CD14-positive monocyte (primary cell): Measurements from ENCODE around the gene EME2. TPM values are rescaled to one million over a fixed set of nuclear protein-coding genes. Genes with fewer than 3 reads are reported as not detected.

Source experiments
- DNase-seq, 3 donors: peaks; one replicate each; pipeline ENCODE4 v3.0.0-alpha.2; 2011 to 2022
- H2AFZ ChIP-seq: 2 replicates; pipeline ENCODE4 v1.6.0; 2012; ENCODE audit warnings: mild to moderate bottlenecking, low read depth, low read length, inconsistent platforms; ENCODE audit not compliant: insufficient read depth, poor library complexity, severe bottlenecking
- H3K27ac ChIP-seq, 2 donors: 1 replicate in 1 of 2; 2 replicates in 1 of 2; pipeline ENCODE4 v1.5.1; 2012 to 2013; ENCODE audit warnings: low read length in 2 of 2, control low read depth in 1 of 2, inconsistent platforms in 1 of 2, low read depth in 1 of 2, mild to moderate bottlenecking in 1 of 2
- H3K27me3 ChIP-seq, 2 donors: one replicate each; pipeline versions ENCODE4 v1.6.0 to v1.6.1; 2011 to 2013; ENCODE audit warnings: low read length in 2 of 2; ENCODE audit not compliant: control insufficient read depth in 2 of 2, insufficient read depth in 2 of 2
- H3K36me3 ChIP-seq, 2 donors: replicated peaks in 1 of 2; 1 replicate in 1 of 2; 2 replicates in 1 of 2; pipeline versions ENCODE4 v1.5.1 to v1.6.1; 2012 to 2013; ENCODE audit warnings: low read length in 2 of 2, control low read depth in 1 of 2, inconsistent platforms in 1 of 2, mild to moderate bottlenecking in 1 of 2; ENCODE audit not compliant: insufficient read depth in 2 of 2, control insufficient read depth in 1 of 2
- H3K4me1 ChIP-seq, 2 donors: 1 replicate in 1 of 2; 2 replicates in 1 of 2; pipeline versions ENCODE4 v1.5.1 to v1.6.1; 2012 to 2013; ENCODE audit warnings: low read length in 2 of 2, control low read depth in 1 of 2, inconsistent platforms in 1 of 2, mild to moderate bottlenecking in 1 of 2, moderate library complexity in 1 of 2; ENCODE audit not compliant: insufficient read depth in 2 of 2, control insufficient read depth in 1 of 2
- H3K4me2 ChIP-seq: replicated peaks from 2 replicates; pipeline ENCODE3; 2012; ENCODE audit warnings: low read length, moderate library complexity, mild to moderate bottlenecking; ENCODE audit not compliant: poor library complexity, severe bottlenecking; ENCODE audit errors: extremely low read depth
- H3K4me3 ChIP-seq, 3 experiments: fragments of 200-600 bp in 1 of 3; sonication (generic) in 1 of 3; replicated peaks in 1 of 3; 1 replicate in 2 of 3; 2 replicates in 1 of 3; pipeline ENCODE4 v1.5.1; 2011 to 2013; ENCODE audit warnings: low read length in 3 of 3, mild to moderate bottlenecking in 3 of 3, control low read depth in 2 of 3, low read depth in 2 of 3, inconsistent platforms in 1 of 3, moderate library complexity in 1 of 3
- H3K79me2 ChIP-seq: 2 replicates; pipeline ENCODE4 v1.6.0; 2012; ENCODE audit warnings: mild to moderate bottlenecking, control low read depth, inconsistent platforms, low read length, moderate library complexity; ENCODE audit not compliant: insufficient read depth
- H3K9ac ChIP-seq: 2 replicates; pipeline ENCODE4 v1.6.0; 2017; ENCODE audit warnings: low read length, mild to moderate bottlenecking; ENCODE audit not compliant: insufficient read depth, poor library complexity, severe bottlenecking
- H3K9me3 ChIP-seq, 2 donors: replicated peaks in 1 of 2; 1 replicate in 1 of 2; 2 replicates in 1 of 2; pipeline versions ENCODE4 v1.5.1 to v1.6.1; 2012 to 2013; ENCODE audit warnings: low read length in 2 of 2, control low read depth in 1 of 2; ENCODE audit not compliant: control insufficient read depth in 1 of 2, insufficient read depth in 1 of 2
- H4K20me1 ChIP-seq: 2 replicates; pipeline ENCODE4 v1.6.0; 2012; ENCODE audit warnings: mild to moderate bottlenecking, low read length, control low read depth, moderate library complexity; ENCODE audit not compliant: insufficient read depth
- H3K27ac Mint-ChIP-seq, 7 donors: one replicate each; pipeline ENCODE4 v1.8.0; 2020; ENCODE audit warnings: mild to moderate bottlenecking in 7 of 7, mixed read lengths in 7 of 7, moderate library complexity in 6 of 7, inconsistent platforms in 2 of 7
- H3K27me3 Mint-ChIP-seq, 3 donors: one replicate each; pipeline ENCODE4 v1.8.0; 2021 to 2022; ENCODE audit warnings: low read depth in 3 of 3, mild to moderate bottlenecking in 3 of 3, mixed read lengths in 3 of 3, moderate library complexity in 3 of 3, inconsistent platforms in 1 of 3
- H3K36me3 Mint-ChIP-seq, 2 donors: one replicate each; pipeline ENCODE4 v1.8.0; 2020; ENCODE audit warnings: mixed read lengths in 2 of 2, inconsistent platforms in 1 of 2, mild to moderate bottlenecking in 1 of 2
- H3K4me1 Mint-ChIP-seq: one replicate; pipeline ENCODE4 v1.8.0; 2020; ENCODE audit warnings: mild to moderate bottlenecking, mixed read lengths
- H3K4me3 Mint-ChIP-seq, 2 donors: one replicate each; pipeline ENCODE4 v1.8.0; 2020; ENCODE audit warnings: mild to moderate bottlenecking in 2 of 2, mixed read lengths in 2 of 2, moderate library complexity in 1 of 2
- H3K9me3 Mint-ChIP-seq, 7 donors: one replicate each; pipeline ENCODE4 v1.8.0; 2020 to 2022; ENCODE audit warnings: mixed read lengths in 7 of 7, mild to moderate bottlenecking in 6 of 7, moderate library complexity in 6 of 7, inconsistent platforms in 2 of 7
- CTCF ChIP-seq: fragments of 200-600 bp; IDR thresholded peaks from one replicate; pipeline ENCODE4 v1.8.0; 2022; ENCODE audit warnings: antibody characterized with exemption, mild to moderate bottlenecking
- WGBS: methylation state at CpG from one replicate; pipeline ENCODE4 v1.1.5; 2013; ENCODE audit warnings: missing lambda C conversion rate; ENCODE audit not compliant: insufficient coverage; 5-methylcytosine and 5-hydroxymethylcytosine counted together
- intact Hi-C, 2 donors: fragments of 100-400 bp; cut with micrococcal nuclease; formaldehyde crosslinking; loops; one replicate each; pipeline versions ENCODE4 v1.15.0 to v1.15.1; 2023
- polyA plus RNA-seq, 3 donors: library from polyadenylated mRNA; depleted of rRNA in 1 of 3; unstranded in 2 of 3; stranded (reverse) in 1 of 3; fragments of 300-500 nt in 2 of 3; fragments of >200 nt in 1 of 3; fragmentation: Illumina TruSeq in 2 of 3; gene quantifications; 1 replicate in 2 of 3; 2 replicates in 1 of 3; pipeline ENCODE4 v1.2.3, GENCODE V29; 2012 to 2021

The EME2 gene
- polyA plus RNA-seq, 3 donors: 0.26 to 36.6 (median 0.48) TPM

GRCh38 chr16:1751946-1752345 lies 20.7 kb upstream of the EME2 start:
- no peak overlapping the region for H3K9ac ChIP-seq
- no peak overlapping the region for H2AFZ ChIP-seq

GRCh38 chr16:1752853-1753252 lies 19.8 kb upstream of the EME2 start:
- Mint-ChIP-seq H3K4me1 (no peaks in the 10 kb centered on the region), H3K27me3 (peaks cover 0 to 1% (median 0%) of the 10 kb centered on the region in 3 donors), H3K9me3 (no peaks in the 10 kb centered on the region), H3K27ac (no peak overlapping the region), H3K4me3 (no peak overlapping the region), H3K36me3 (peaks cover 60 to 91% of the 10 kb centered on the region in 2 donors)
- H3K9me3 ChIP-seq: no peaks in the 10 kb centered on the region
- no peak for TF ChIP-seq CTCF
- no peak overlapping the region for H3K9ac ChIP-seq
- H3K4me2 ChIP-seq: no peak overlapping the region
- no peak overlapping the region for H3K4me3 ChIP-seq
- H3K4me1 ChIP-seq: no peaks in the 10 kb centered on the region
- intact Hi-C loops: no loop called here
- DNase-seq: no peak
- H3K79me2 ChIP-seq: no peaks in the 10 kb centered on the region
- peaks cover 20% of the 10 kb centered on the region for H4K20me1 ChIP-seq
- 100% methylated on average over 7 of the region's 14 CpGs for WGBS
- peaks cover 57 to 79% of the 10 kb centered on the region in 2 donors for H3K36me3 ChIP-seq
- H2AFZ ChIP-seq: no peak overlapping the region
- H3K27ac ChIP-seq: no peak overlapping the region
- no peaks in the 10 kb centered on the region for H3K27me3 ChIP-seq

More at GRCh38 chr16:1751946-1752345, 20.7 kb upstream of the EME2 start:
- no peaks in the 10 kb centered on the region for H3K9me3 ChIP-seq
- no peaks in the 10 kb centered on the region for H3K79me2 ChIP-seq
- no peak overlapping the region for H3K4me2 ChIP-seq
- 98% methylated on average over 16 of the region's 16 CpGs for WGBS
- no peak overlapping the region for H3K4me3 Mint-ChIP-seq
- no peak for TF ChIP-seq CTCF
- peaks cover 21% of the 10 kb centered on the region for H4K20me1 ChIP-seq
- no peaks in the 10 kb centered on the region for H3K9me3 Mint-ChIP-seq
- peaks cover 0 to 1% (median 0%) of the 10 kb centered on the region in 3 donors for H3K27me3 Mint-ChIP-seq
- DNase-seq: no peak
- no peak overlapping the region for H3K27ac ChIP-seq
- H3K4me1 Mint-ChIP-seq: no peaks in the 10 kb centered on the region
- no peaks in the 10 kb centered on the region for H3K27me3 ChIP-seq
- peaks cover 68 to 93% of the 10 kb centered on the region in 2 donors for H3K36me3 Mint-ChIP-seq
- intact Hi-C loops: no loop called here
- peaks cover 59 to 81% of the 10 kb centered on the region in 2 donors for H3K36me3 ChIP-seq
- H3K27ac Mint-ChIP-seq: no peak overlapping the region
- no peak overlapping the region for H3K4me3 ChIP-seq
- H3K4me1 ChIP-seq: no peaks in the 10 kb centered on the region
